Frontal cortex (tissue), 1 donor: ENCODE results near the gene C1QTNF1. TPM values are rescaled to one million over a fixed set of nuclear protein-coding genes. Genes with fewer than 3 reads are reported as not detected.

Experiments used
- total RNA-seq: library from RNA; depleted of rRNA; stranded (reverse); fragments of >200 nt; gene quantifications from one replicate; pipeline ENCODE4 v1.2.3, GENCODE V29; 2014

The C1QTNF1 gene
- total RNA-seq, 1 donor from 2014 or later: 0.41 TPM

Other genes with a start within 250 kb of the C1QTNF1 start
- gene CYTH1, start 241.9 kb upstream of the C1QTNF1 start, total RNA-seq: 53.4 TPM
- gene USP36, start 183.4 kb upstream of the C1QTNF1 start, total RNA-seq: 18.8 TPM
- 1.2 TPM for gene CEP295NL, start 121.0 kb upstream of the C1QTNF1 start, total RNA-seq
- gene TIMP2, start 98.8 kb upstream of the C1QTNF1 start, total RNA-seq: 33.8 TPM
- 10.6 TPM for gene LGALS3BP, start 44.2 kb upstream of the C1QTNF1 start, total RNA-seq
- 17.5 TPM for gene CANT1, start 14.4 kb upstream of the C1QTNF1 start, total RNA-seq
- gene ENGASE, start 50.7 kb downstream of the C1QTNF1 start, total RNA-seq: 11.0 TPM